ENCODE data around the gene SLC44A4. TPM values are rescaled to one million over a fixed set of nuclear protein-coding genes. Genes with fewer than 3 reads are reported as not detected.
"Not testable (repeated sequence)": the region's sequence is repeated elsewhere in the genome, so short reads cannot be mapped to it uniquely, and the experiment has no call there.

The SLC44A4 gene
- polyA plus RNA-seq, 10 donors: 0.08 to 0.50 (median 0.29) TPM; not detected in 2

DNA sequence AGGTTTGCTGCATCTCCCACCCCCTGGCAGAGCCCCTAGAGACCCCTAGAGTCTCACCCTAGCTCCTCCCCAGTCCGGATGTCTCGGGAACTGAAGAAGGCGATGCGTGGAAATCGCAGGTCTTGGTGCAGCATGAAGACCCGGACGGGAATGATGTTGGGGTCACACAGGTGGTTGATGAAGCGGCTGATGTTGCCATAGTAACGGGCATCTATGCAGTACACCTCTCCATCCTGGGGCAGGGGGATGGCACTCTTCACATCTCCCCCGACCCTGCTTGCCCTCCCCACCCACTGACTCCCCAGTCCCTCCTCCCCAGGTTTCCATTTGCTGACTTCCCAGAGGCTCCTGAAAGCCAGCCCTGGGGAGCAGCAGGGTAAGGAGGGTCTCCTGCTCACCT lies 1.8 kb upstream of the SLC44A4 start:
- no peak for DNase-seq

GRCh38 chr6:31879901-31880300 lies 1.1 kb upstream of the SLC44A4 start:
- no peak for DNase-seq

DNA sequence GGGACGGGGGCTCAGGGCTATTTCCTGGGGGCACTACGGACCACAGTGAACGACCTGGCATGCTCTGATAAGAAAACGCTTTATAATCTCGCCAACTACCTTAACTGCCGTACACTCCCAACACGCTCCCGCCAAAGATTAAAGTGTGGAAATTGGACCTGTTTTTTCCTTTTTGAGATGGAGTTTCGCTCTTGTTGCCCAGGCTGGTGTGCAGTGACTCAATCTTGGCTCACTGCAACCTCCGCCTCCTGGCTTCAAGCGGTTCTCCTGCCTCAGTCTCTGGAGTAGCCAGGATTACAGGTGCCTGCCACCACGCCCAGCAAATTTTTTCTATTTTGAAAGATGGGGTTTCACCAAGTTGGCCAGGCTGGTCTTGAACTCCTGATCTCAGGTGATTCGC lies 346 bp upstream of the SLC44A4 start:
- DNase-seq: no peak

DNA sequence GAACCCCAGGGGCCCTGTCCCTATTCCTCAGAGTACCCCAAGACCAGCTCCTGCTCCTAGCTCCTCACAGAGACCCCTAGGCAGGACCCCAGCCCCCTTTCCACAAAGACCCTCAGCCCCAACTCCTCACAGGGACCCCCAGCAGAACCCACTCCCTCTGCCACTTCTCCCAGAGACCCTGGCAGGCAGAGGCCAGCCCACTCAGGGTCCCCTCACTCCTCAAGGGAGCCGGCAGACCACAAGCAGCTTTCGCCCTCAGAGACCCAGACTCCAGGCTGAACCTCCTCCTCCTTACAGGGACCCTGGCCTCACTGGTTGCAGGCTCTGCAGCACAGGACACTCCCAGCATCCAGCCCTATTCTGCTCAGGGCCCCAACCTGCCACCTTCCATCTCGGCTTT lies 575 bp downstream of the SLC44A4 start:
- DNase-seq: no peak

- no peak for DNase-seq
Measured at GRCh38 chr6:31877651-31878161, 1.1 kb downstream of the SLC44A4 start.

DNA sequence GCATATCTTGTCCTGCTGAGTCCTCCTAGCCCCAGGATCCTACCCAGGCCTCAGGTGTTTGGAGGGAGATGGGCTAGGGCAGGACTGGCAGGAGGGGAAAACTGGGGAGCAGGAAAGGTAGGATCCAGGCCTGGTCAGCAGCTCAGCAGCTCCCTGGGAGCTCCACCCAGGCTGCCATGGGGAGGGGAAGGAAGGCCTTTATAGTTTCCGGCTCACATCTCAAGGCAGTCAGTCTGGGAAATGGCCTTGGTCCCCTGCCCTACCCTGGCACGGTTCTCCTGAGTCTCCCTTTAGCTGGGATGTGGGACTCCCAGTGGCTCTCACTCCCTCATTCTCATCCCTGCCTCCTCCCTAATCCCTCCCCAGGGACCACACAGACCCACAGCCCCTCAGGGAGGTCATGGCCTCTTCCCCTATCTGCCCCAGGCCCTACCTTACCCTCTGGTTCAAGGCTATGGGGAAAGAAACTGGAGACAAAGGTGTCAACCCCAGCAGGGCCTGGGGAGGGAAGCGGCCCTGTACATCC lies 1.6 kb downstream of the SLC44A4 start:
- no peak for DNase-seq

- DNase-seq: no peak
Measured at GRCh38 chr6:31876357-31876756, 2.4 kb downstream of the SLC44A4 start.

- no peak for DNase-seq
Measured at GRCh38 chr6:31875877-31876276, 2.9 kb downstream of the SLC44A4 start.

DNA sequence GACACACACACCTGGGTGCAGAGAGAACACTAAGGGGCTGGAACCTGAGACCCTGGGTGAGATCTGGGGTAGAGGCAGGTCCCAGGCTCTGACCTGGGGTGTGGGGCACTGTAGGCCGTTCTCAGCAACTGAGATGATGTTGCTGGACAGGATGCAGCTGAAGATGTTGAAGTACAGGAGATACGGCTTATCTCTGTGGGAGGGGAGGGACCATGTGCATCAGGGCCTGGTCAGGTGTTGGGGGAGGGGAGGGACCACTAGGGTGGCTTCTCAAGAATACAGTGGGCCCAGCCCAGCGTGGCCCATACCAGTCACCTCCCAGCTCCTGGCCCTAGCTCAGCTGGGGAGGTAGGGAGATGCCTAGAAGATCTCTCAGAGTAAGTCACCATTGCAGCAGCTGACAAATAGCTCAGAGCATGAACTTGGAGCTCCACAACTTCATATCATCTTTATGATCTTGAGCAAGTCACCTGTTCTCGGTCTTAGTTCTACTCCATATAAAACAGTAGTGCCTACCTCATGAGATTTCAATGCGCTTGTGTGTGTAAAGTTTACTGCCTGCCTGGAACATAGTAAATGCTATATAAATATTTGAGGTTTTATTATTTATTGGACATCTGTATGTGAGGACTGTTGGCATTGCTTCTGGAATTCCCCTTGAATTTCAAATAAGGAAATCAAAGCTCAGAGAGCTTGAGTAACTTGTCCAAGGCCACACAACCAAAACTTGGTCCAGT lies 3.8 kb downstream of the SLC44A4 start:
- no peak for DNase-seq

- DNase-seq: no peak
Measured at GRCh38 chr6:31874084-31874670, 4.6 kb downstream of the SLC44A4 start.

DNA sequence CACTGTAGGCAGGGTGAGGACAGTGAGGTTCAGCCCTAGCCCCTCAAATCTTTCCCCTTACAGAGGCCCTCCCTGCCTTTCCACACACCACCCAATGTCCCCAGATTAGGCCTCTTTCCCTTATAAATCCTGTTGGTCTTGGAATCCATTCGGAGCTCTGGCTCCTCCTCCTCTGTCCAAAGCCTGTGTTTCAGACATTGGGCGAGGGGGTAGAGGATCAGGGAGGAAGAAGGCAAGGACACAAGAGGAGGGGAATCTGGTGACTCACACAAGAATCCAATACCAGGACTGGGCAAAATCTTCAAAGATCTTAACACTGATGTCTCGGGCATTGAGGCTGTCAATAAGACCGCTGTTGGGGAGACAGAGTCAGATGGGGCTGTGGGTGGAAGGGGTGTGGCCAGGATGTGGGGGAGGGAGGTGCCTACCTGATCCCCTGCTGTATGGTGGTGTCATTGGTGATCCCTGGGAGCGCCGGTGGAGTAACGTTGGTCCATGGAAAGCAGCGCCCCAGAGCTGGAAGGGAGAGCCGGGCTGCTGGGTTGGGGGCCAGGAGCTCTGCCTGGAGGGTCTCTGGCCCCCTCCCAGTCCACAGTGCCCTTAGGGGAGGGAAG lies 7.6 kb downstream of the SLC44A4 start:
- DNase-seq: peak in 2 of 3 donors; percentile 6 to 36

DNA sequence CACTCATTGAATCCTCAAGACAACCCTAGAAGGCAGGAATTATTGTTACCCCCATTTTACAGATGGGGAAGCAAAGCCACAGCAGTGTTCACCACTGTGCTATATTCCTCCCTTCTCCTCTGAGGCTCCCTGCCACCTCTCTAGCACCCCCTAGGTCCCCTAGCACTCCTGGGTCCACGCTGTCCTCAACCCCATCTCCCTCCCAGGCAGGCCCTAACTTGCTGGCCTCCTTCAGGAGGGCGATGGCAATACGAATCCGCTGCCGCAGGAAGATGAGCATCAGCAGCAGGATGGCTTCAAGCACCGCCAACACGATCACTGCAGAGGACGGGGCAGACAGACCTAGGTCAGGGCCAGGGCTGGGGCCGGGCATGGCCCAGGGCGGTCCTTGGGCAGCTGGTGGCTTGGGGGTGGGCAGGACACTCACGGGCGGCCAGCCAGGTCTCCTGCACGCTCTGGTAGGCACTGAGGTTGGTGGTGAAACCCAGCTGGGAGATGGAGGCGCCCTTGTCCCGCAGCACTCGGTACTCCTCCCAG lies 8.3 kb downstream of the SLC44A4 start:
- DNase-seq: no peak

DNA sequence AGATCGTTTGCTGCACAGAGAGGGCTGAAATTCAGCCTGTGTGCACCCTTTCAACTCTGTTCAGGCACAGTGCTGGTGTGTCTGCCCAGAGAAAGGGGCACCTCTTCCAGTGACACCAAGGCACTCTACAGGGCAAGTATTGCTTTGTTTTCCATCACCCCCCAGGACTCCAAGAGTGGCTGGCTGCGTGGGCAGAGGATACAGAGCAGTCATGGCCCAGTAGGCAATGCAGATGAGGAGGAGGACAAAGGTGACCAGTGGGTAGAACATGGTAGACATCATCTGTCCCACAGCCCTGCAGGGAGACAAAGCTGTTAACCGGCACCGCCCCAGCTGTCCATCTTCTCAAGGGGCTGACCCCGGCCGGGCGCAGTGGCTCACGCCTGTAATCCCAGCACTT lies 9.5 kb downstream of the SLC44A4 start:
- DNase-seq: no peak

DNA sequence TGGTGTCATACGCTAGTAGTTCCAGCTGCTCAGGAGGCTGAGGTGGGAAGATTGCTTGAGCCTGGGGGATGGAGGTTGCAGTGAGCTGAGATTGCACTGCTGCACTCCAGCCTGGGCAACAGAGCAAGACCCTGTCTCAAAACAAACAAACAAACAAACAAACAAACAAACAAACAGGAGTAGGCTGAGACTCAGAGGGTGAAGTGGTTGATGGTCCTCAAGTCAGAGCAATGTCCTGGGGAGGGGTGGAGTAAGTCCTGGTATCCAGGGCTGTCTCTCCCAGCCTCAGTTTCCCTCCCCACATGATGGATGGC lies 10.2 kb downstream of the SLC44A4 start:
- DNase-seq: not testable (repeated sequence)

DNA sequence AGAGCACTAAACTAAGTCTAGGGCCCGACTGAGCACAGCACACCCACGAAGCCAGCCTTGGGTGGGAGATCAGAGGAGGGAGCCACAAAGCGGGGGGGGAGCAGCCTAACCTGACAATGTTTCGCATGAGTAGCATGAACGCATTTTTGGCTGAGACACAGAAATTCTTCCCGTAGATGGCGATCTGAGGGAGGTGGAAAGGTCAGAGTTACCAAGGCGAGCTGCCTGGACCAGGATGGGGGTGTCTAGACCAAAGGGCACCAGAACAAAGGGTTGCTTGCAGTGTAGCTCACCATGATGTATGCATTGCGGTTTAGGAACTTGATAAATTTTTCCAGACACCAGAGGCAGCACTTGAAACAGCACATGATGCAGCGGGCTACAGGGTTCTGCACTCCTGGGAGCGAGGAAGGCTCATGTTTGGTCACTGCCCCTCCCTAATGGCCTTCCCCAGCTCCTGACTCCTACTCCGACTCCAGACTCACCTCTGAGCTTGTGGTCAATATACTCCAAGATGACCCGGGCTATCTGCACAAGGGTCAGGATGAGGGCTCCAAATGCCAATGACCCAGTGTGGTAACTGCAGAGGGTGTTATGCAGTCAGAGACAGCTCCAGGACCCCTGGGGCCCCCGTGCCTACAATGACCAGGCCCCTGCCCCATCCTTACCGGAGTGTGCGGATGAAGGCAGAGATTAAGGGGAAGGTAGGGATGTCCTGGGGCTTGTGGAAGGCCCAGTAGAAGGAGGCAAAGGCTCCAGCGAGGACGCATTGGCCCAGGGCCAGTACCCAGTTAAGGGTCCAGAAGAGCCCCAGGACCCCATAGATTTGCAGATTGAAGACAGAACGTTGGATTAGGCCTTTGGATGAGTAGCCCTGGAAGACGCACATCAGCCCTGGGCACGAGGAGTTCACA lies 13.3 kb downstream of the SLC44A4 start:
- DNase-seq: no peak

- DNase-seq: no peak
Measured at GRCh38 chr6:31864818-31865204, 14.0 kb downstream of the SLC44A4 start.

GRCh38 chr6:31864123-31864562 lies 14.7 kb downstream of the SLC44A4 start:
- not testable (repeated sequence) for DNase-seq

GRCh38 chr6:31862344-31863235 lies 16.2 kb downstream of the SLC44A4 start, which contains the start of gene NEU1:
Gene NEU1 (minus strand): TSS chr6:31862821. CDS start chr6:31862776, 45 bp downstream.
- DNase-seq: peak; percentile 100

- DNase-seq: no peak
Measured at GRCh38 chr6:31861919-31862343, 16.9 kb downstream of the SLC44A4 start.

DNA sequence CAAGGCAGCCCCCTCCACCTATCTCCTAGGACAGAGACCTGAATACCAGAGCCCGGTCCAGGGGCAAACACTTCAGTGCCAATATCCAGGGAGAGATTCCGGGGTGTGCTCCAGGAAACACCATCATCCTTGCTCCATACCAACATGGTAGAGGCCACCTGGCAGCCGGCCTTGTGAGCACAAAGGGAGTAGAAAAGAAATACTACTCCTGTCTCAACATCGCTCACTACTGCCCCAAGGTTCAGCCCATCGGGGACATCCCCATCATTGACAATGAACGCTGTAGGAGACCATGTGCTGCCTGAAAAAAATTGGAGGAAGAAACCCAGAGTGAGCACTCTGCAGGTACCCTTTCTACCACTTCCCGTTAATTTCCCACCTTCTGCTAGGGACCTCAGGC lies 17.6 kb downstream of the SLC44A4 start:
- DNase-seq: no peak
